Cardiac muscle cell (in vitro differentiated cells and primary cell): ENCODE data around the gene PGGHG. TPM values are rescaled to one million over a fixed set of nuclear protein-coding genes. Genes with fewer than 3 reads are reported as not detected.
"Not testable (repeated sequence)": the region's sequence is repeated elsewhere in the genome, so short reads cannot be mapped to it uniquely, and the experiment has no call there.

Experiments used
- DNase-seq, 2 donors: peaks; one replicate each; pipeline versions ENCODE4 v3.0.0 to v3.0.0-alpha.2; 2010 to 2017; ENCODE audit warnings: low read depth in 1 of 2, low spot score in 1 of 2
- H3K27ac ChIP-seq: fragments of 200-600 bp; sonication (generic); 2 replicates; pipeline ENCODE4 v1.5.1; 2016
- H3K27me3 ChIP-seq: fragments of 200-600 bp; sonication (generic); 2 replicates; pipeline ENCODE4 v1.6.0; 2016; ENCODE audit warnings: control low read depth
- H3K36me3 ChIP-seq: fragments of 200-600 bp; sonication (generic); 2 replicates; pipeline ENCODE4 v1.5.1; 2016; ENCODE audit warnings: control low read depth
- H3K4me1 ChIP-seq: fragments of 200-600 bp; sonication (generic); 2 replicates; pipeline ENCODE4 v1.8.1; 2017; ENCODE audit warnings: low read depth, mild to moderate bottlenecking, mixed run types
- H3K4me3 ChIP-seq: fragments of 200-600 bp; sonication (generic); 2 replicates; pipeline ENCODE4 v1.5.1; 2016; ENCODE audit warnings: mild to moderate bottlenecking
- H3K9me3 ChIP-seq: fragments of 200-600 bp; sonication (generic); 2 replicates; pipeline ENCODE4 v1.5.1; 2017; ENCODE audit warnings: low read depth, mild to moderate bottlenecking, control low read depth
- CTCF ChIP-seq: IDR thresholded peaks from 2 replicates; pipeline ENCODE4 v1.5.1; 2012; ENCODE audit warnings: low read depth, mild to moderate bottlenecking, low read length
- polyA plus RNA-seq: library from polyadenylated mRNA; unstranded; fragments of >200 nt; fragmentation: Nextera tagmentation; extraction: Ambion mirVana; gene quantifications from 2 replicates; pipeline ENCODE4 v1.2.1, GENCODE V29; 2016
- total RNA-seq: library from RNA; depleted of rRNA; stranded (reverse); fragments of >200 nt; gene quantifications from 2 replicates; pipeline ENCODE4 v1.2.3, GENCODE V29; 2016

The PGGHG gene
- total and polyA plus RNA-seq, 2 experiments from 2014 or later = 33.1 to 88.7 TPM

DNA sequence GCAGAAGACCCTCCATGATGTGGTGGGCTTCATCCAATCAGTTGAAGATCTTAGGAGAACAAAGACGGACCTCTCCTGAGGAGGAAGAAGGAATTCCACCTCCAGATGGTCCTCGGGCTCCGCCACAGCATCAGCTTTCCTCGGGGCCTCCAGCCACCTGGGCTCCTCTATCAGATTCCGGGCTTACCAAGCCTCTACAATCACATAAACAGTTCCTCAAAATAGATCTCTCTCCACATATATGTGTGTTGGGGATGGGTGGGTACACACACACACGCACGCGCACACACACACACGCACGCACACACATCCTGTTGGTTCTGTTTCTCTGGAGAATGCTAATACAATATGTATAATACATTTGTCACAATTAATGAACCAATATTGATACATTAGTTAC is 29.5 kb upstream of the PGGHG start:
- H3K27ac ChIP-seq = no peak overlapping the region
- H3K27me3 ChIP-seq = no peaks in the 10 kb centered on the region
- no peaks in the 10 kb centered on the region for H3K36me3 ChIP-seq
- no peak overlapping the region for H3K4me3 ChIP-seq
- no peak for TF ChIP-seq CTCF
- no peak for DNase-seq
- no peaks in the 10 kb centered on the region for H3K9me3 ChIP-seq
- H3K4me1 ChIP-seq = peaks cover 5% of the 10 kb centered on the region

GRCh38 chr11:261624-262023 is 27.3 kb upstream of the PGGHG start:
- Histone ChIP-seq H3K9me3 (no peaks in the 10 kb centered on the region), H3K27me3 (no peaks in the 10 kb centered on the region), H3K36me3 (no peaks in the 10 kb centered on the region), H3K4me3 (no peak overlapping the region), H3K27ac (no peak overlapping the region), H3K4me1 (peaks cover 5% of the 10 kb centered on the region)
- TF ChIP-seq CTCF = no peak
- DNase-seq = no peak

DNA sequence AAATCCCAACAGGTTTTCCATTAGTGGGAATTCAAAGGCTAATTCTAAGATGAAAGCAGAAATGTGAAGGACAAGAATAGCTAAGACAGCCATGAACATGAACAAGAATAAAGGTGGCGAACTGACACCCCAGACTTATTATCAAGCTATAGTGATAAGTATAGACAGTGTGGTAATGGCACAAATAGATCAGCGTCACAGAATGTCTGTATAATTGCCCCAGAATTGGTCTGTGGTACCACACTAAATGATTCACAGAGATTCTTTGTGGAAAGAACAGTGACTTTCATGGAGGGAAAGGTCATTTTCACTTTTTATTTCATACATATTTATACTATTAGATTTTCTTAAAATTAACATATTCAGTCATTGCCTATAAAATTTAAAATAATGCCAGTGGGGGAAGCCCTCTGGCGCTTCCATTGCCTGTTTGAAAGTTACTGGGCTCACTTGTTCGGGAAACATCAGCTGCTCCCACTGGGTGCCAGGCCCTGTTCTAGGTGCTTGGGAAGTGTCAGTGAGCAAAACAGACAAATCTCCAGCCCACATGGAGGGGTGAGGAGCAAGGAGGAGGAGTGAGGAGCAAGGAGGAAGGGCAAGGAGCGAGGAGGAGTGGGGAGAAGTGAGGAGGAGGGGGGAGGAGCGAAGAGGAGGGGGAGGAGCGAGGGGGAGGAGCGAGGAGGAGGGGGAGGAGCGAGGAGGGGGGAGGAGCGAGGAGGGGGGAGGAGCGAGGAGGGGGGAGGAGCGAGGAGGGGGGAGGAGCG is 22.1 kb upstream of the PGGHG start:
- Histone ChIP-seq H3K4me1 (no peaks in the 10 kb centered on the region), H3K27ac (no peak overlapping the region), H3K4me3 (no peak overlapping the region), H3K27me3 (peaks cover 5% of the 10 kb centered on the region), H3K36me3 (no peaks in the 10 kb centered on the region), H3K9me3 (no peaks in the 10 kb centered on the region)
- no peak for DNase-seq
- TF ChIP-seq CTCF = no peak

DNA sequence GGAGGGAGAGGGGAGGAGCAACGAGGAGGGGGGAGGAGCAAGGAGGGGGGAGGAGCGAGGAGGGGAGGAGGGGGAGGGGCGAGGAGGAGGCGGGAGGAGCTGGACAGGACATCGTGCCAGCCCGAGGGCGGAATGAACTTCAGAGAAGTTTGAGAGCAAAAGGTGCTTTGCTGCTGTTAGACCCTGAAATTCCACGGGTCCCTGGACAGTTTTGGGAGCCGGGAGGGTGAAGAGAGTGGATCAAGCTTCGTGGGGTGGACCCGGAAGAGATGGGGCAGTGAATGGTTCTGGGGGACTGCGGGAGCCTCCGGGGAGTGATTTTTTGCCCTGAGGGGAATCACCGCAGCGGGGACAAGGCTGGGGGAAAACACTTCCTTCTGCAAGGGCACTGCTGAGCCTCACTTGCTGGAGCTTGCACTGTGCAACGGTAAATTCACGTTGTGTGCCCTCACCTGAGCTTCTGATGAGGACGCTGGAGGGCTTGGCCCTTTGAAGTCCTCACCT is 21.4 kb upstream of the PGGHG start:
- Histone ChIP-seq H3K4me3 (no peak overlapping the region), H3K9me3 (no peaks in the 10 kb centered on the region), H3K36me3 (no peaks in the 10 kb centered on the region), H3K4me1 (no peaks in the 10 kb centered on the region), H3K27ac (no peak overlapping the region), H3K27me3 (peaks cover 5% of the 10 kb centered on the region)
- no peak for DNase-seq
- TF ChIP-seq CTCF = no peak

DNA sequence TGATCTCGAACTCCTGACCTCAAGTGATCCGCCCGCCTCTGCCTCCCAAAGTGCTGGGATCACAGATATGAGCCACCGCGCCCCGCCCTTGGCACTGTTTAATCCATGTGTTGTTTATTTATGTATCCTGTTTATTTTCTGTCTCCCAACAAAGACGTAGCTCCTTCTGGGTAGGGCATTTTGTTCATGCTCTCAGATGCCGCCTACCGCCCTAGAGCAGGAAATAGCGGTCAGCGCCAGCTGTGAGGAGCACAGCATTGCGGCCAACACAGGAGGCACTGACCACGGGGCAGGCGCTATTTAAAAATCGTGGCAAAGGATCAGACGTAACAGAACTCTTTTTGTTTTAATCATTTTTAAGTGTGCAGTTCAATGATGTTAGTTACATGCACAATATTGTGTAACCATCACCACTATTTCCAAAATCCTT is 20.2 kb upstream of the PGGHG start:
- H3K27ac ChIP-seq, H3K4me1 ChIP-seq, H3K4me3 ChIP-seq, H3K36me3 ChIP-seq, H3K27me3 ChIP-seq, H3K9me3 ChIP-seq: not testable (repeated sequence)
- peak in 1 of 2 donors; percentile 47 for DNase-seq

DNA sequence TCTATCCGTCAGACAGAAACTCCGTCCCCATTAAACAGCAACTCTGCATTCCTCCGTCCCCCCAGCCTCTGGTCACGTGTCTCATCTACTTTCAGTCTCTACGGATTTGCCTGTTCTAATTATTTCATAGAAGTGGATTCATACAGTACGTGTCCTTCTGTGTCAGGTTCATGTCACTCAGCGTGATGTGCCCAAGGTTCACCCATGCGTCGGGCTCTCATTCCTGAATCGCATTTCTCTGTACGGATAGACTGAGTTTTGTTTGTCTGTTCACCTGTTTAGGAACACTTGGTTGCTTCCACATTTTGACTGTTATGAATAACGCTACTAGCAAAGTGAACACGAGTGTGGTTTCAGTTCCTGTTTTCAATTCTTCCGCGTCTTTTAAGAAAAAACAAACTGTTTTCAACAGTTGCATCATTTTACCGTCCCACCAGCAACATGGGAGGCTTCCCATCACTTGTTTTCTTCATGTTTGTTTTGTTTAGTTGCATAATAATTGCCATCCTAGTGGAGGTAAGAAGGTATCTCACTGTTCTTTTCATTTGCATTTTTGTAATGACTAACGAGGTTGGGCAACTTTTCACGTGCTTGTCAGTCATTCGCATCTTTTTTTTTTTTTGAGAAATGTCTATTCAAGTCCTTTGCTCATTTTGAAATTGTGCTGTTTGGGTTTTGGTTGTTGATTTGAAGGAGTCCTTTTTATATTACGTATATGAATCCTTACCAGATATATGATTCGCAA is 19.6 kb upstream of the PGGHG start:
- no peak overlapping the region for H3K27ac ChIP-seq
- no peaks in the 10 kb centered on the region for H3K4me1 ChIP-seq
- DNase-seq = no peak
- no peaks in the 10 kb centered on the region for H3K9me3 ChIP-seq
- no peaks in the 10 kb centered on the region for H3K36me3 ChIP-seq
- TF ChIP-seq CTCF = no peak
- H3K27me3 ChIP-seq = peaks cover 5% of the 10 kb centered on the region
- no peak overlapping the region for H3K4me3 ChIP-seq
